Activated T-helper 2 cell treated with anti-CD3 and anti-CD28 coated beads, Interferon-gamma antibody, Interleukin-2, Interleukin-4, amounts not matched to agents 10 μg/mL and 5 μg/mL and 100 μg/mL, durations not matched to agents 14 hours and 24 hours and 36 hours (primary cell): ENCODE results near the gene ADGRB2. TPM values are rescaled to one million over a fixed set of nuclear protein-coding genes. Genes with fewer than 3 reads are reported as not detected.

ENCODE experiments used
- DNase-seq: peaks from one replicate; pipeline ENCODE4 v3.0.0; 2021; ENCODE audit warnings: low spot score
- H3K27ac Mint-ChIP-seq: one replicate; pipeline ENCODE4 v1.8.0; 2021; ENCODE audit warnings: mixed read lengths
- H3K27me3 Mint-ChIP-seq: one replicate; pipeline ENCODE4 v1.8.0; 2021; ENCODE audit warnings: low read depth, mixed read lengths
- H3K36me3 Mint-ChIP-seq: one replicate; pipeline ENCODE4 v1.8.0; 2021; ENCODE audit warnings: low read depth, mixed read lengths
- H3K4me1 Mint-ChIP-seq: one replicate; pipeline ENCODE4 v1.8.0; 2021; ENCODE audit warnings: low read depth, mixed read lengths
- H3K4me3 Mint-ChIP-seq: one replicate; pipeline ENCODE4 v1.8.0; 2021; ENCODE audit warnings: low read depth, mild to moderate bottlenecking, moderate library complexity, mixed read lengths
- H3K9me3 Mint-ChIP-seq: one replicate; pipeline ENCODE4 v1.8.0; 2021; ENCODE audit warnings: mixed read lengths
- intact Hi-C: fragments of 100-400 bp; cut with micrococcal nuclease; formaldehyde crosslinking; loops from one replicate; pipeline ENCODE4 v1.15.1; 2023
- total RNA-seq: library from RNA; stranded (reverse); gene quantifications from 2 replicates; pipeline ENCODE4 v1.2.3, GENCODE V29; 2022

Gene ADGRB2
- total RNA-seq, 1 donor from 2014 or later: 5.4 TPM

DNA sequence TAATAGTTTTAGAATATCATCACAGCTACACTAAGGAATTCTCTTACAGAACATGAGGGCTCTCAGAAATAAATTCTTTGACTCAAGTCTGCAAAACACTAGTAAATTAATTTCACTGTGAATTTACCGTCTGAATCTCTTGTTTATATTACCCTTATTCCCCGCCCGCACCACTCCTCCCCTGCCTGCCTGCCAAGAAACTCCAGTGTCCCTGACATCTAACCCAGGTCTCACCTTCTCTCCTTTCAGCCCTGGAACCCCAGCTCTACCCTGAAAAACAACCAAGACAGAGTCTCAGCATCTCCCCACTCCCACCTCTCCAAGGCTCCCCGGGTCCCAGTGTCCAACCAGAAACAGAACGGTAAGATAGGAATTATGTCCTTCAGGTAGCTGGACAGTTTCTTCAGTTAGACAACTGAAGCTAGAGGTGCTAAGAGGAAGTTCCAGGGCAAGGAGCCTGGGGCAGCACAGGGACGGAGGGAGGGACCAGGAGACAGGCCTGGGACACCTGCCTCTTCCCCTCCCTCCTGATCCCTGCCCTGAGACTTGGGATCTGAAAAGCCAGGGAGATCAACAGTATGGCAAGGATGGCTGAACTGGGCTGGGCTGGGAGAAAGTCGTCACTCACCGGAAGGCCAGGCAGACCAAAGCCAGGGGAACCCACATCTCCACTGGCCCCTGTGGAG lies 75.8 kb downstream of the ADGRB2 start:
- intact Hi-C loops: no loop called here
- no peaks in the 10 kb centered on the region for H3K9me3 Mint-ChIP-seq
- no peaks in the 10 kb centered on the region for H3K36me3 Mint-ChIP-seq
- DNase-seq: no peak
- H3K27me3 Mint-ChIP-seq: no peaks in the 10 kb centered on the region
- no peaks in the 10 kb centered on the region for H3K4me1 Mint-ChIP-seq
- H3K27ac Mint-ChIP-seq: no peak overlapping the region
- no peak overlapping the region for H3K4me3 Mint-ChIP-seq

DNA sequence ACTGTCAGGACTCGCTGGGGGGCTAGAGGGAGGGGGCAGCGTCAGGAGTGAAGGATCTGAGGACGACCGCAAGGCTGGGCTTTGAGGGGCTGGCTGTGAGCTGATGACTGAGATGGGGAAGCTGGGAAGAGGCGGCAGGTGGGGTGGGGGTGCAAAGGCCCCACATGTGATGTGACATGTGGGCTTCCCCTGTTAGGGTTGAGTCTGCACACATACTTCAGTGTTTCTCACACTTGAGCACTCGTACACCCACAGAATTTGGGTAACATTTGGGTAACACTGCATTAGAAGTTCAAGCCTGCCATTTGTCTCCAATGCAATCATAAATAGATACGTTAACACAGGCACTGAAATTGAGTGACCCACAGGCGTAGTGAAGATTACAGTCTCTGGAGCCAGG lies 76.5 kb downstream of the ADGRB2 start:
- no peak for DNase-seq
- Mint-ChIP-seq H3K27ac (no peak overlapping the region), H3K9me3 (no peaks in the 10 kb centered on the region), H3K4me3 (no peak overlapping the region), H3K4me1 (no peaks in the 10 kb centered on the region), H3K36me3 (no peaks in the 10 kb centered on the region), H3K27me3 (no peaks in the 10 kb centered on the region)
- intact Hi-C loops: no loop called here

DNA sequence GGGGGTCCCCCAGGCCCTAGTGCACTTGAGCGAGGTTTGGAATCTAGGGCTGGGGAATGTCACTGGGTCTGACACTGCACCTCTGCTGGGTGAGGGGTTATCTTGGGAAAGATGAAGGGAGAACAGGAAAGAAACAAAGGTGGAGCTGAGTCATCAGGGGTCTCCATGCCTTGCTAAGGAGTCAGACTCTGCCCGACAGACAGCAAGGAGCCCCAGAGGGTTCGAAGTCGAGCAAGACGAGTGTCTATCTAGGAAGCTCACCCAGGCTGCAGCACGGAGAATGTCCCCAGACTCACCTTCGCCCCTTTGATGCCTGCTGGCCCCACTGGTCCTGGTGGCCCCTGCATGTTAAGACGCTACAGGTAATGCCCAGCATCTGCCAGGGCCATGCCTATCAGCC lies 78.3 kb downstream of the ADGRB2 start:
- no peaks in the 10 kb centered on the region for H3K36me3 Mint-ChIP-seq
- intact Hi-C loops: no loop called here

DNA sequence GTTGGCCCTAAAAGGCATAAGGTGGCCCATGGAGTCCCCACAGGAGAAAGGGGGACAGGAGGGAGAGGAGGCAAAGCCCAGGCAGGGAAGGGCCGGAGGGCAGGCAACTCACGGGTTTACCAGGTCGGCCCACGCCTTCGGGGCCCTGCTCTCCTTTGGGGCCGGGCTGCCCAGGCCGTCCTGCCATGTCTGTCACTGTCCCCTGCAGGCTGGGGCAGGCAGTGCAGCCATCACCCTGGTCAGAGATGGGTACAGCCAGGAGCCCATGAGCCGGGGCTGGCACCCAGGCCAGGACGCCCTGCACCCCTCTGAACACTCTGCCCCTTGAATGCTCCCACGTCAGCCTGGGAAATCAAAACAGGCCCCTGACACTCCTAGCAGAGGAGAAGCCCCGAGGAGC lies 80.1 kb downstream of the ADGRB2 start:
- Mint-ChIP-seq H3K36me3 (no peaks in the 10 kb centered on the region), H3K4me1 (no peaks in the 10 kb centered on the region), H3K4me3 (no peak overlapping the region), H3K9me3 (no peaks in the 10 kb centered on the region), H3K27me3 (no peaks in the 10 kb centered on the region), H3K27ac (no peak overlapping the region)
- intact Hi-C loops: no loop called here
- no peak for DNase-seq

More for the DNA sequence above, 78.3 kb downstream of the ADGRB2 start:
- Mint-ChIP-seq H3K4me1 (no peaks in the 10 kb centered on the region), H3K9me3 (no peaks in the 10 kb centered on the region), H3K4me3 (no peak overlapping the region), H3K27ac (no peak overlapping the region), H3K27me3 (no peaks in the 10 kb centered on the region)
- DNase-seq: no peak

DNA sequence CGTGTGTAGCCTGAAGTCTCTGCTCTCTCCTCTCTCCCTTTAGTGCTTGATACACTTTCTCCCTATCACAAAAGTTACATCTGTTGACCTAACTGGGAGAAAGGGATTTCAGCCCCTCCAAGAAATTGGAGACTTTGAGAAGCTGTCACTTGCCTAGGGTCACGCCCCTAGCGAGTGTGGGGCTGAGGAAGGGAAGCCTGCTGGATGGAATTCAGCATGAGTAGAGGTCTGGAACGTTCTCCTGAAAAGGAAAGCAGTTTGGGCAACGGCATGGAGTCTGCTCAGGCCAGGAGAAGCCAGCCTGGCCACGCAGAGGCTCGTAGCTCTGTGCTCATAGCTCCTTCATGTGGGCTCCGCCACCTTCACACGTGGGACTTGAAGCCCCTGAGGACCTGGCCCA lies 82.7 kb downstream of the ADGRB2 start:
- intact Hi-C loops: no loop called here
- no peaks in the 10 kb centered on the region for H3K36me3 Mint-ChIP-seq
- H3K9me3 Mint-ChIP-seq: no peaks in the 10 kb centered on the region
- no peaks in the 10 kb centered on the region for H3K4me1 Mint-ChIP-seq
- H3K27me3 Mint-ChIP-seq: peaks cover 3% of the 10 kb centered on the region
- no peak overlapping the region for H3K4me3 Mint-ChIP-seq
- H3K27ac Mint-ChIP-seq: no peak overlapping the region
- no peak for DNase-seq

DNA sequence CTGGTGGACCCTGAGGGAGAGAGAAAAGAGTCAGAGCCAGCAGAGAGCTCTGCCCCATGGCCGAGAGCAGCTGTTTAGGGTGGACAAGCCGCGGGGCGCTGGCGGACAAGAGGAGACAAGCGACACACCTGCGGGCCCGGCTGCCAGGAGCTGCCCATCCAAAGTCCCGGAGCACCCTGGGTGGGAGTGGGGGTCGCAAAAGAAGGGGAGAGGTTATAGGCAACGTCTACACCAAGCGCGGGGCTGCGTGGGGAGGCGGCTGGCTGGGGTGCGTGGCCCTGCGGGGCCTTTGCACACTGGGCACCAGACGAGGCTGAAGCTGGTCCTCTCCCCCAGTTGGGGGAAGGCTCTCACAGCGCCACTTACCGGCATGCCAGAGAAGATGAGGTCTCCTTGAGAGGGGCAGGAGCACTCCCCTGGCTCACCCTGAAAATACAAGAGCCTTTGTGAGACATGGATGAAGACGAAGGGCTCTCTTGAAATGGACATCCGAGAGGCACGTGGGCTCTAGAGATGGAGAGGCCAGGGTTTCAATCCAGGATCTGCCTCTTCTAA lies 84.4 kb downstream of the ADGRB2 start:
- H3K36me3 Mint-ChIP-seq: no peaks in the 10 kb centered on the region
- no peak overlapping the region for H3K27ac Mint-ChIP-seq
- intact Hi-C loops: no loop called here
- no peaks in the 10 kb centered on the region for H3K4me1 Mint-ChIP-seq
- H3K9me3 Mint-ChIP-seq: no peaks in the 10 kb centered on the region
- H3K4me3 Mint-ChIP-seq: no peak overlapping the region
- H3K27me3 Mint-ChIP-seq: peaks cover 3% of the 10 kb centered on the region
- DNase-seq: no peak

DNA sequence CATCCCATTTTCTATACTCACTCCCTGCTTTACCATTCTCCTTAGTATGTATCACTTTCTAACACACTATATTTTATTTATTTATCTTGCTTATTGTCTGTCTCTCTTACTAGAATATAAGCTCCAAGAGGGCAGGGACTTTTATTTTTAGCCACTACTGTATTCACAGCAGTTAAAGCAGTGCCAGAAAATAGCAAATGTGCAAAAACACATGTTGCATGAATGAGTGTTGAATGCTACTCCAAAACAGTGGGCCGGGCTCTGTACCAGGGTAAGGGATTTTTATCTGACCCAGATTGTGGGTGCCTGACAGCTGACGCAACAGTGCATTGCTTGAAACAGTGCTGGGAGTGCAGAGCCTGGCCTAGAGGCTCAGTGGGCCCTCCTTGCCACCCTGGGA lies 85.0 kb downstream of the ADGRB2 start:
- Mint-ChIP-seq H3K27ac (no peak overlapping the region), H3K4me3 (no peak overlapping the region), H3K27me3 (peaks cover 3% of the 10 kb centered on the region), H3K4me1 (no peaks in the 10 kb centered on the region), H3K9me3 (no peaks in the 10 kb centered on the region), H3K36me3 (no peaks in the 10 kb centered on the region)
- intact Hi-C loops: no loop called here
- DNase-seq: no peak

DNA sequence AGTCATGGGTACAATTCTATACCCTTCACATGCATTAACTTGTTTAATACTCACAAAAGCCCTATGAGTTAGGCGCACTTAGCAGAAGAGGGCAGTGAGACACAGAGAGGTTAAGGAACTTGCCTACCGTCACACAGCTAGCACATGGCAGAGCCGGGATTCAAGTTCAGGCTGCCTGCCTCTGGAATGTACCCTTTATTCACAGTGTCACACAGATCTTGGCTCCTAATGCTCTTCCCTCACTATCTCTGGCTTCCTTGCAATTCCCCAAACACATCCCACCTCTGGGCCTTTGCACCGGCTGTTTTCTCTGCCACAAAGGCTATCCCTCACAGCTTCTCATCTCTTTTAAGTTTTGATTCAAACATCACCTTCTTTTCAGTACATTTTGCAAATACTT lies 85.5 kb downstream of the ADGRB2 start:
- H3K9me3 Mint-ChIP-seq: no peaks in the 10 kb centered on the region
- no peak for DNase-seq
- H3K36me3 Mint-ChIP-seq: no peaks in the 10 kb centered on the region
- H3K27ac Mint-ChIP-seq: no peak overlapping the region
- no peaks in the 10 kb centered on the region for H3K4me1 Mint-ChIP-seq
- H3K27me3 Mint-ChIP-seq: peaks cover 3% of the 10 kb centered on the region
- H3K4me3 Mint-ChIP-seq: no peak overlapping the region
- intact Hi-C loops: no loop called here

DNA sequence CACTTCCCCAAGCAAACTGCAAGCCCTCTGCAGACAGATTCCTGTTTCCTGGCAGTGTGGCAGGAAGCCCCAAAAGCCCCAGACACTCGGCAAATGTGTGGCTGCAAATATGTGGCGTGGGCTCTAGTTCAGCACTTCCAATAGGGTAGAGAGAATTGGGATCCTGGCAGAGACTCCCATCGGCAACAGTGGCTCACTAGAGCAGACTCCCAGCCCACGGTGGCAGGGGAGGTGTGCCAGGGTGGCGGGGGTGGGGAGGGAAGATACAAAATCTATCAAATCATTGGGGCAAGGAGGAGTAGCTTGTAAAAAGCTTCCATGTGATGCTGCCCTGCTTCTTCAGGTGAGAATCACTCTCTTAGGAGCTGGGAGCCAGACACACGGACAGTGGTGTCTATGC lies 86.2 kb downstream of the ADGRB2 start:
- H3K27ac Mint-ChIP-seq: no peak overlapping the region
- H3K27me3 Mint-ChIP-seq: peaks cover 3% of the 10 kb centered on the region
- no peak for DNase-seq
- H3K36me3 Mint-ChIP-seq: no peaks in the 10 kb centered on the region
- H3K4me1 Mint-ChIP-seq: no peaks in the 10 kb centered on the region
- intact Hi-C loops: no loop called here
- H3K4me3 Mint-ChIP-seq: no peak overlapping the region
- H3K9me3 Mint-ChIP-seq: no peaks in the 10 kb centered on the region

DNA sequence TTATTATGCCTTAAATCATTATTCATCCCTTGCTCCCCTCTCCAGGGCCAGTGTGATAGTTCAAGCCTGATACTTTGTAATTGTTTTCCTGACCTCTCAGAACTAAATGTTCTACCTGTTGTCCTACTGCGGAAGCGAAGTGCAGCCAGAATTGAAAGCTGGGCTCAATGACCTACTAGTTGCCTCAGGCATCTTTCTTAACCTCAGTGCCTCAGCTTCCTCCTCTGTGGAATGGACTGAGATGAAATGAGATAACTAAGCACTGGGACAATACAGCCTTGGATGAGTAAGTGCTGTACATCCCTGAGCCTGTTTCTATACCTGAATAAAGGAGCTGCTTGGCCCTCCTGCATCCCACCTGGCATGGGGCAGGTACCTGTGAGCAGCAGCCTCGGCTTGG lies 86.7 kb downstream of the ADGRB2 start:
- intact Hi-C loops: no loop called here
- Mint-ChIP-seq H3K27me3 (peaks cover 3% of the 10 kb centered on the region), H3K36me3 (no peaks in the 10 kb centered on the region), H3K9me3 (no peaks in the 10 kb centered on the region), H3K4me3 (no peak overlapping the region), H3K4me1 (no peaks in the 10 kb centered on the region), H3K27ac (no peak overlapping the region)
- DNase-seq: no peak

Other genes with a start within 250 kb of the ADGRB2 start
- not detected in 2 replicates for gene TINAGL1, start 187.8 kb downstream of the ADGRB2 start, total RNA-seq
- not detected in 2 replicates for gene HCRTR1, start 146.7 kb downstream of the ADGRB2 start, total RNA-seq
- gene PEF1, start 119.5 kb downstream of the ADGRB2 start, total RNA-seq: 56.5 and 61.5 TPM in 2 replicates
- not detected in 2 replicates for gene COL16A1, start 60.3 kb downstream of the ADGRB2 start, total RNA-seq
- 0.07 TPM in 1 of 2 replicates, not detected in the other for gene SPOCD1, start 51.7 kb upstream of the ADGRB2 start, total RNA-seq
- 313 and 334 TPM in 2 replicates for gene PTP4A2, start 174.0 kb upstream of the ADGRB2 start, total RNA-seq
- gene KHDRBS1, start 249.5 kb upstream of the ADGRB2 start, total RNA-seq: 177 and 178 TPM in 2 replicates